K562 (cell line): ENCODE measurements around the gene PPP3CB. TPM values are rescaled to one million over a fixed set of nuclear protein-coding genes. Genes with fewer than 3 reads are reported as not detected.

Experiments used
- ATAC-seq: fragments of 200-7000 bp; cut with Tn5 transposase; 3 replicates; pipeline ENCODE4 v1.9.1; 2020; ENCODE audit warnings: moderate library complexity
- BruUV-seq: library from RNA; stranded (reverse); fragments of 400-500 nt; replicated peaks from 2 replicates; lab custom pipeline; 2021; lab: Mats Ljungman, UMichigan
- CTCF ChIA-PET: fragments of 300-600 bp; formaldehyde crosslinking; extraction: SDS; loops from one replicate; lab custom pipeline; 2021; ENCODE audit warnings: low intra/inter-chr PET ratio; lab: Yijun Ruan, JAX
- POLR2A ChIA-PET: fragments of 300-600, 350-650 bp; sonication (Branson Sonifier 250); formaldehyde crosslinking; extraction: SDS; loops from one replicate; lab custom pipeline; 2021; ENCODE audit warnings: antibody characterized with exemption, inconsistent platforms; lab: Yijun Ruan, JAX
- DNase-seq, 4 experiments: peaks; one replicate each; pipeline versions ENCODE4 v3.0.0 to v3.0.0-alpha.2; 2011 to 2018; ENCODE audit warnings: low spot score in 3 of 4, mixed read lengths in 3 of 4; ENCODE audit errors: extremely low read depth in 1 of 4
- FAIRE-seq: peaks from 2 replicates; lab custom pipeline; 2011; peaks lifted over from hg19 to GRCh38; lab: Jason Lieb, UNC
- H2AFZ ChIP-seq: 2 replicates; pipeline ENCODE4 v1.6.0; 2011; ENCODE audit warnings: low read depth, low read length, control low read depth, inconsistent platforms
- H3K27ac ChIP-seq: fragments of 200-600 bp; 3 replicates; pipeline ENCODE4 v1.8.0; 2011; ENCODE audit warnings: low read depth, mild to moderate bottlenecking, control low read depth, inconsistent platforms, low read length, moderate library complexity, mixed read lengths; ENCODE audit errors: extremely low read depth
- H3K27me3 ChIP-seq, 2 experiments: fragments of 300-600 bp in 1 of 2; 2 replicates in 1 of 2; 3 replicates in 1 of 2; pipeline versions ENCODE4 v1.6.0 to v1.8.0; 2011; ENCODE audit warnings: inconsistent platforms in 2 of 2, low read length in 2 of 2, mild to moderate bottlenecking in 1 of 2, mixed read lengths in 1 of 2, moderate library complexity in 1 of 2; ENCODE audit not compliant: control insufficient read depth in 2 of 2, insufficient read depth in 2 of 2
- H3K36me3 ChIP-seq: fragments of 300-600 bp; 3 replicates; pipeline ENCODE4 v1.8.0; 2011; ENCODE audit warnings: mild to moderate bottlenecking, low read length, inconsistent platforms; ENCODE audit not compliant: control insufficient read depth, insufficient read depth
- H3K4me1 ChIP-seq, 2 experiments: fragments of 200-600 bp in 1 of 2; replicated peaks in 1 of 2; 2 replicates in 1 of 2; 3 replicates in 1 of 2; pipeline versions ENCODE4 v1.5.1 to v1.8.0; 2011; ENCODE audit warnings: inconsistent platforms in 2 of 2, low read length in 2 of 2, mild to moderate bottlenecking in 1 of 2, mixed read lengths in 1 of 2, moderate library complexity in 1 of 2; ENCODE audit not compliant: control insufficient read depth in 2 of 2, insufficient read depth in 2 of 2
- H3K4me2 ChIP-seq: 2 replicates; pipeline ENCODE4 v1.6.1; 2011; ENCODE audit warnings: low read length, control low read depth, inconsistent platforms, mixed read lengths; ENCODE audit not compliant: insufficient read depth
- H3K4me3 ChIP-seq: fragments of 200-600 bp; sonication (generic), shearing (Covaris generic); 2 replicates; pipeline ENCODE4 v1.5.1; 2016; ENCODE audit warnings: control low read depth, inconsistent platforms
- H3K79me2 ChIP-seq: fragments of 200-600 bp; 3 replicates; pipeline ENCODE4 v1.8.0; 2011; ENCODE audit warnings: low read length, inconsistent platforms; ENCODE audit not compliant: control insufficient read depth, insufficient read depth
- H3K9ac ChIP-seq, 2 experiments: 2 replicates each; pipeline versions ENCODE4 v1.6.0 to v1.6.1; 2011; ENCODE audit warnings: low read depth in 2 of 2, low read length in 2 of 2, control low read depth in 1 of 2, inconsistent platforms in 1 of 2, mild to moderate bottlenecking in 1 of 2, mixed read lengths in 1 of 2; ENCODE audit not compliant: insufficient read depth in 1 of 2
- H3K9me1 ChIP-seq: one replicate; pipeline ENCODE4 v1.6.0; 2011; ENCODE audit warnings: inconsistent platforms, mild to moderate bottlenecking, low read length, moderate library complexity; ENCODE audit not compliant: control insufficient read depth, insufficient read depth
- H3K9me3 ChIP-seq: replicated peaks from 2 replicates; pipeline ENCODE4 v1.5.1; 2011; ENCODE audit warnings: low read depth, low read length, inconsistent platforms; ENCODE audit not compliant: control insufficient read depth, insufficient read depth
- H4K20me1 ChIP-seq: replicated peaks from 2 replicates; pipeline ENCODE4 v1.6.1; 2011; ENCODE audit warnings: low read length, inconsistent platforms, mixed read lengths; ENCODE audit not compliant: control insufficient read depth, insufficient read depth
- CHCHD3 ChIP-seq: fragments of 250-450 bp; sonication (Bioruptor Pico); IDR thresholded peaks from 2 replicates; pipeline ENCODE4 v2.1.2; 2022; ENCODE audit warnings: mild to moderate bottlenecking
- ELK3 ChIP-seq: fragments of 450-650 bp; formaldehyde crosslinking; IDR thresholded peaks from 2 replicates; pipeline ENCODE4 v1.4.0; 2020; ENCODE audit warnings: mild to moderate bottlenecking
- MYBL2 ChIP-seq, 2 experiments: fragments of 450-650 bp in 1 of 2; sonication (generic) in 1 of 2; formaldehyde crosslinking in 1 of 2; IDR thresholded peaks; 2 replicates each; pipeline versions ENCODE4 v1.6.1 to v1.8.1; 2017 to 2022; ENCODE audit warnings: borderline replicate concordance in 1 of 2, inconsistent platforms in 1 of 2, low read depth in 1 of 2, mild to moderate bottlenecking in 1 of 2, missing genetic modification reagents in 1 of 2, moderate library complexity in 1 of 2
- MYC ChIP-seq, 2 experiments: fragments of 250-450 bp in 1 of 2; sonication (Bioruptor Pico) in 1 of 2; IDR thresholded peaks; 2 replicates each; pipeline versions ENCODE4 v1.5.1 to v1.6.1; 2012 to 2021; ENCODE audit warnings: low read depth in 2 of 2, borderline replicate concordance in 1 of 2, improper control_type of control experiment in 1 of 2, low read length in 1 of 2, mild to moderate bottlenecking in 1 of 2, moderate library complexity in 1 of 2
- SETDB1 ChIP-seq: IDR thresholded peaks from one replicate; pipeline ENCODE4 v1.6.1; 2012; ENCODE audit warnings: low read length, control low read depth, inconsistent platforms
- SMAD3 ChIP-seq: fragments of 450-650 bp; formaldehyde crosslinking; conservative IDR thresholded peaks from 2 replicates; pipeline ENCODE4 v1.4.0; 2020; ENCODE audit warnings: mild to moderate bottlenecking
- ZBED1 ChIP-seq: IDR thresholded peaks from 2 replicates; pipeline ENCODE4 v1.6.1; 2014
- ZFP91 ChIP-seq: sonication (generic); formaldehyde crosslinking; IDR thresholded peaks from 2 replicates; pipeline ENCODE4 v1.8.0; 2022; ENCODE audit warnings: mild to moderate bottlenecking, missing genetic modification reagents
- ZNF165 ChIP-seq: fragments of 250-450 bp; sonication (Bioruptor Pico); IDR thresholded peaks from 2 replicates; pipeline ENCODE4 v1.4.0; 2020; ENCODE audit warnings: borderline replicate concordance
- ZNF512 ChIP-seq: IDR thresholded peaks from 2 replicates; pipeline ENCODE4 v1.6.1; 2016; ENCODE audit warnings: missing genetic modification characterization, missing compliant biosample characterization
- WGBS: fragments of 100-300 bp; shearing (Covaris generic); methylation state at CpG from one replicate; pipeline ENCODE4 v1.1.6; 2016; ENCODE audit warnings: low coverage, mixed read lengths; ENCODE audit not compliant: insufficient coverage; ENCODE audit errors: missing lambda C conversion rate; 5-methylcytosine and 5-hydroxymethylcytosine counted together
- in situ Hi-C: fragments of 300-500 bp; cut with MboI; formaldehyde crosslinking; loops from 4 replicates; pipeline ENCODE4 v1.15.0; 2018; ENCODE audit warnings: inconsistent platforms, mixed read lengths
- intact Hi-C: fragments of 100-400 bp; cut with micrococcal nuclease; formaldehyde crosslinking; loops from 2 replicates; pipeline ENCODE4 v1.14.2; 2022
- polyA plus RNA-seq, 8 experiments: library from polyadenylated mRNA; depleted of rRNA in 4 of 8; stranded (reverse) in 5 of 8; unstranded in 3 of 8; fragments of >200 nt; fragmentation: Nextera tagmentation in 2 of 8; fragmentation: Illumina TruSeq in 1 of 8; extraction: Ambion mirVana in 2 of 8; extraction: Trizol in 1 of 8; gene quantifications; 2 replicates each; pipeline versions ENCODE4 v1.2.1 to v1.2.3, GENCODE V29; 2011 to 2014; ENCODE audit warnings: inconsistent platforms in 1 of 8, missing spikeins in 1 of 8
- total RNA-seq, 7 experiments: library from RNA; depleted of rRNA in 6 of 7; stranded (reverse); fragments of >200 nt in 6 of 7; fragmentation: Illumina TruSeq in 2 of 7; extraction: Trizol in 2 of 7; gene quantifications; 2 replicates each; pipeline versions ENCODE4 v1.2.1 to v1.2.3, GENCODE V29; 2011 to 2021; ENCODE audit warnings: low replicate concordance in 1 of 7

The PPP3CB gene
- total and polyA plus RNA-seq, 9 of the 15 experiments (the other 6 are each of a cell fraction or from before 2014, with no cell fraction given) = 9.6 to 27.6 (median 17.8) TPM

- H3K9me1 ChIP-seq = no peaks in the 10 kb centered on the region
- H3K27ac ChIP-seq = no peak overlapping the region
- FAIRE-seq (no peak), ATAC-seq (no peak), DNase-seq (no peak)
- ChIA-PET CTCF (no interaction called here), POLR2A (interaction anchor here (0.6 to 1.0 kb wide), 2 partner anchors 20 to 370 kb away, joined by 3 read pairs; partner anchors contain the start of gene P4HA1)
- in situ Hi-C loops = no loop called here
- TF ChIP-seq ELK3 (CRISPR knock-in tag) = no peak
- TF ChIP-seq ZNF165 = no peak
- H3K27me3 ChIP-seq = no peaks in the 10 kb centered on the region
- intact Hi-C loops = no loop called here
- H2AFZ ChIP-seq = no peak overlapping the region
- BruUV-seq = no TSS peak
- H3K4me3 ChIP-seq = no peak overlapping the region
- no peaks in the 10 kb centered on the region for H3K4me1 ChIP-seq
- no peak overlapping the region for H3K9ac ChIP-seq
- no peaks in the 10 kb centered on the region for H3K79me2 ChIP-seq
- 93% methylated on average over 2 of the region's 2 CpGs for WGBS
- no peak overlapping the region for H3K4me2 ChIP-seq
- peaks cover 54% of the 10 kb centered on the region for H3K36me3 ChIP-seq
- no peaks in the 10 kb centered on the region for H4K20me1 ChIP-seq
- no peaks in the 10 kb centered on the region for H3K9me3 ChIP-seq
Observed at GRCh38 chr10:73467206-73467605, 28.6 kb downstream of the PPP3CB start.

GRCh38 chr10:73465978-73466726 lies 29.7 kb downstream of the PPP3CB start:
- Histone ChIP-seq H3K9me3 (no peaks in the 10 kb centered on the region), H3K27ac (no peak overlapping the region), H4K20me1 (no peaks in the 10 kb centered on the region), H3K9ac (no peak overlapping the region), H3K79me2 (no peaks in the 10 kb centered on the region), H2AFZ (no peak overlapping the region), H3K9me1 (no peaks in the 10 kb centered on the region), H3K36me3 (peaks cover 43% of the 10 kb centered on the region), H3K27me3 (no peaks in the 10 kb centered on the region), H3K4me3 (no peak overlapping the region), H3K4me2 (no peak overlapping the region), H3K4me1 (no peaks in the 10 kb centered on the region)
- CTCF ChIA-PET = no interaction called here
- DNase-seq = no peak
- WGBS = 78% methylated on average over 2 of the region's 2 CpGs
- intact Hi-C loops (no loop called here), in situ Hi-C loops (no loop called here)
- no peak for ATAC-seq
- FAIRE-seq = no peak
- POLR2A ChIA-PET = interaction anchor here (1.0 to 1.1 kb wide), 2 partner anchors 9 to 41 kb away, joined by 3 read pairs; no protein-coding TSS in a partner anchor
- no TSS peak for BruUV-seq
- TF ChIP-seq SETDB1 = no peak
- TF ChIP-seq ZBED1 = no peak
- no peak for TF ChIP-seq SMAD3
- no peak for TF ChIP-seq MYBL2 (IDR thresholded peaks at IDR 0.05; ENCODE audit: low read depth)
- TF ChIP-seq MYBL2 (CRISPR knock-in tag; IDR thresholded peaks at IDR 0.05; ENCODE audit: borderline replicate concordance) = no peak
- TF ChIP-seq ZFP91 = no peak
- TF ChIP-seq ZNF512 (tag) = no peak
- TF ChIP-seq CHCHD3 (CRISPR knock-in tag) = no peak
- TF ChIP-seq MYC (IDR thresholded peaks at IDR 0.05; ENCODE audit: low read depth, low read length) = no peak
- TF ChIP-seq MYC (CRISPR knock-in tag; IDR thresholded peaks at IDR 0.05; ENCODE audit: borderline replicate concordance, low read depth) = no peak
